Measurements from ENCODE around the gene TPM2.

The TPM2 gene

GRCh38 chr9:35673132-35674024, 16.3 kb downstream of the TPM2 start, which contains the start of gene CA9:
TSS of gene CA9 (plus strand) at chr9:35673928. CDS start at chr9:35673960, 32 bp downstream.
- peak; percentile 56 for DNase-seq

- peak; percentile 52 for DNase-seq
These were observed 20.2 kb downstream of the TPM2 start for GRCh38 chr9:35669331-35670145.

GRCh38 chr9:35667939-35668338, 21.8 kb downstream of the TPM2 start:
- no peak for DNase-seq

- no peak for DNase-seq
These were observed 23.2 kb downstream of the TPM2 start for GRCh38 chr9:35666549-35666948.

GRCh38 chr9:35666045-35666444, 23.7 kb downstream of the TPM2 start:
- DNase-seq = peak; percentile 47

- no peak for DNase-seq
These were observed 24.3 kb downstream of the TPM2 start for GRCh38 chr9:35665471-35665818.

- DNase-seq = peak; percentile 67
These were observed 24.9 kb downstream of the TPM2 start, which contains the start of gene ARHGEF39 for GRCh38 chr9:35664531-35665470. TSS of gene ARHGEF39 (minus strand) at chr9:35665195. CDS start at chr9:35665169, 26 bp downstream.

GRCh38 chr9:35662437-35662836, 27.3 kb downstream of the TPM2 start:
- no peak for DNase-seq

- DNase-seq = no peak
These were observed 27.9 kb downstream of the TPM2 start for GRCh38 chr9:35661756-35662350.

GRCh38 chr9:35660966-35661415, 28.7 kb downstream of the TPM2 start:
- no peak for DNase-seq

GRCh38 chr9:35659340-35659739, 30.4 kb downstream of the TPM2 start:
- no peak for DNase-seq

- DNase-seq = no peak
These were observed 30.8 kb downstream of the TPM2 start for GRCh38 chr9:35658968-35659220.

- DNase-seq = peak; percentile 30
These were observed 31.4 kb downstream of the TPM2 start, which contains the start of gene CCDC107 for GRCh38 chr9:35658137-35658967. TSS of gene CCDC107 (plus strand) at chr9:35658292. CDS start at chr9:35658380, 88 bp downstream.

GRCh38 chr9:35657546-35658136, 32.1 kb downstream of the TPM2 start, which contains the start of gene RMRP:
TSS of gene RMRP (minus strand) at chr9:35658019.
- peak; percentile 95 for DNase-seq

- no peak for DNase-seq
These were observed 32.7 kb downstream of the TPM2 start for GRCh38 chr9:35656831-35657545.

- no peak for DNase-seq
These were observed 33.4 kb downstream of the TPM2 start for GRCh38 chr9:35656348-35656747.

GRCh38 chr9:35653611-35654010, 36.1 kb downstream of the TPM2 start:
- DNase-seq = no peak

GRCh38 chr9:35652829-35653209, 36.9 kb downstream of the TPM2 start:
- DNase-seq = no peak

- peak; percentile 20 for DNase-seq
These were observed 37.5 kb downstream of the TPM2 start for GRCh38 chr9:35651956-35652828.

Data from NCI-H226 (cell line).